ENCODE measurements around the gene MAGI1.

MAGI1 gene

GRCh38 chr3:65484964-65485363 lies 553.8 kb downstream of the MAGI1 start:
- TF ChIP-seq CTCF (conservative IDR thresholded peaks at IDR 0.05; ENCODE audit: low read depth, low read length), result no peak
- H3K4me3 ChIP-seq (ENCODE audit: low read depth, low read length), result no peak overlapping the region
- no peak for DNase-seq (ENCODE audit: low read depth)

- H3K4me3 ChIP-seq (ENCODE audit: low read depth, low read length), result no peak overlapping the region
- peak; percentile 53 for DNase-seq (ENCODE audit: low read depth)
- TF ChIP-seq CTCF (conservative IDR thresholded peaks at IDR 0.05; ENCODE audit: low read depth, low read length), result no peak
These were observed 555.2 kb downstream of the MAGI1 start for GRCh38 chr3:65483480-65483879.

- TF ChIP-seq CTCF (conservative IDR thresholded peaks at IDR 0.05; ENCODE audit: low read depth, low read length), result no peak
- no peak overlapping the region for H3K4me3 ChIP-seq (ENCODE audit: low read depth, low read length)
- DNase-seq (ENCODE audit: low read depth), result no peak
These were observed 555.7 kb downstream of the MAGI1 start for GRCh38 chr3:65483011-65483410.

GRCh38 chr3:65481085-65481484 lies 557.6 kb downstream of the MAGI1 start:
- no peak overlapping the region for H3K4me3 ChIP-seq (ENCODE audit: low read depth, low read length)
- no peak for DNase-seq (ENCODE audit: low read depth)
- TF ChIP-seq CTCF (conservative IDR thresholded peaks at IDR 0.05; ENCODE audit: low read depth, low read length), result no peak

- DNase-seq (ENCODE audit: low read depth), result peak; percentile 74
- no peak overlapping the region for H3K4me3 ChIP-seq (ENCODE audit: low read depth, low read length)
- no peak for TF ChIP-seq CTCF (conservative IDR thresholded peaks at IDR 0.05; ENCODE audit: low read depth, low read length)
These were observed 558.7 kb downstream of the MAGI1 start for GRCh38 chr3:65479990-65480389.

GRCh38 chr3:65478551-65479500 lies 559.9 kb downstream of the MAGI1 start:
- TF ChIP-seq CTCF (conservative IDR thresholded peaks at IDR 0.05; ENCODE audit: low read depth, low read length), result no peak
- no peak overlapping the region for H3K4me3 ChIP-seq (ENCODE audit: low read depth, low read length)
- DNase-seq (ENCODE audit: low read depth), result no peak

GRCh38 chr3:65473736-65474135 lies 565.0 kb downstream of the MAGI1 start:
- no peak overlapping the region for H3K4me3 ChIP-seq (ENCODE audit: low read depth, low read length)
- peak; percentile 23 for DNase-seq (ENCODE audit: low read depth)
- no peak for TF ChIP-seq CTCF (conservative IDR thresholded peaks at IDR 0.05; ENCODE audit: low read depth, low read length)

All from choroid plexus epithelial cell (primary cell).